NK-92 (cell line): ENCODE results near the gene UBE3C.

Source experiments
- DNase-seq: peaks from one replicate; lab custom pipeline; 2025; ENCODE audit not compliant: unreplicated experiment; lab: John Stamatoyannopoulos, UW

Gene UBE3C

DNA sequence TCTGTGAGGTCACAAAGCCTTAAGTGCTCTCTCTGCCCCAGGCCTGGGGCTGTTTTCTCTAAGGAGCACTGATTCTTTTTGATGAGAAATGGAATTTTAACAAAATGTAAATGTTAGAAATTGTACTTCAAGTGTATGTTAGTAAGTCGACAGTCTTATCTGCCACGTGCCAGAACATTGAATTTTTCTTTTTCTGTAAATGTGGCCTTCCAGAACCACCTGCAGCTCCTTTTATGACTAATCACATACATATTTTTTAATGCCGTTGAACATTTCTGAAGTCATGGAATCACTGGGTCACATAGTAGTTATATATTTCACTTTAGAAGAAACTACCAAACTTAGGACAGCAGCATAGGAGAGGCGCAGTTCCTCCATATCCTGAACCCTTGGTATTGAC is 38.0 kb downstream of the UBE3C start:
- DNase-seq: no peak

DNA sequence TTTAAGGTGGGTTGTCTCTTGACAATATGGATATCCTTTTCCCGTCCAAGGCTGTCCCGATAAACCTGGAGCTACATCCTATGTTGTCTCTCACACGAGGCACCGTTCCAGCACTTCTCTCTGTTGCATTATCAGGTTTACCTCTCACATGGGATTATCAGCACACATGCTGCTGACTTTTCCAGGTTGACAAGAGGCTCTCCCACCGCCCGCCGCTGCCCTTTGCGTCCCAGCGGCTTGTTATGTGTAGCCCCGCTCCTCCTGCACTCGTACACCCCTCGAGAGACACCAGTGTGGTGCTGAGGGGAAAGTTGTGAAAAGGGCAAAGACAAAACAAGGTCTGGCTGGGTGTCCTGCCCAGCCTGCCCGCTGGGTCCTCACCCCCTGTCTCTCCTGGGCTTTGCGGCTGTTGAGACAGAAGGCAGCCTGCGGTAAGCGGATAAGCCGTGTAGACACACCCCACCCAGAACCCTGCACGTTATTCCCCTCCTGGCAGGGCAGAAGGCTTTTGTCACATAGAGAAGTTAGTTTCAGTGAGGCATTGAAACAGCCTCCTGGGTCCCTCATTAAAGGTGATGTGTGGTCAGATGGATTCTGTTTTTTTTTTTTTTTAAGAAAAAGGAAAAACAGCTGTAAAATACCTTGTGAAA is 38.7 kb downstream of the UBE3C start:
- no peak for DNase-seq

DNA sequence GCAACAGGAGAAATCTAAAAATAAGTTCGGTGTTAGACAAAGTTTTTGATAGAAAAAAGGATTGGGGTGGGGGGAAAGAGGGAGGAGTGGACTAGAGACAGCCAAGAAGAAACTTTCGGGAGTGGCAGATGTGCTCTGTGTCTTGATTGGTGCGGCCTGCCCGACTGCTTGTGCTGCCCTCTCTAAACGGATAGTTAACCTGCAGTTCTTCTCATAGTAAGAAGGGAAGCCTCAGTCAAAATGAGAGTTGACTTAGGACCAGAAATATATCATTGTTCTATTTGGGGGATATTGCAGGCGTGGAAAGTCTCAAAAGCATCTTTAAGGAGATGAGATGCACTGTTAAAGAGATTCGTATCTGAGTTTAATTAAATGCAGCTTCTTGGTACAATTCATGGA is 39.3 kb downstream of the UBE3C start:
- DNase-seq: no peak

DNA sequence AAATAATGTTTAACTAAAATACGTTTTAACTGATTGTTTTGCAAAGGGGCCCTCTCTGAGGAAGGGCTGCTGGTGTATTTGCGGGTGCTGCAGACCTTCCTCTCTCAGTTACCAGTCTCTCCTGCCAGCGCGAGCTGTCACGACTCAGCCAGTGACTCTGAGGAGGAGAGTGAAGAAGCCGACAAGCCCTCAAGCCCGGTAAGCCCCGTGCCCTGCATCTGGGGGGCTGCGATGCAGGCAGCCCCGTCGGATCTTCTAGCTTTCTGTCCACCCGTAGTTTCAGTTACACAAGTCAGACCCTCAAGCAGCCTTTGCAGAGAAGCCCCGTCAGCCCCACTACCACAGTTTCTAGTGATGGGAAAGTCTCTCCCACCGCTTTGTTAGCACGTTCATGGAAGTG is 45.1 kb downstream of the UBE3C start:
- no peak for DNase-seq

DNA sequence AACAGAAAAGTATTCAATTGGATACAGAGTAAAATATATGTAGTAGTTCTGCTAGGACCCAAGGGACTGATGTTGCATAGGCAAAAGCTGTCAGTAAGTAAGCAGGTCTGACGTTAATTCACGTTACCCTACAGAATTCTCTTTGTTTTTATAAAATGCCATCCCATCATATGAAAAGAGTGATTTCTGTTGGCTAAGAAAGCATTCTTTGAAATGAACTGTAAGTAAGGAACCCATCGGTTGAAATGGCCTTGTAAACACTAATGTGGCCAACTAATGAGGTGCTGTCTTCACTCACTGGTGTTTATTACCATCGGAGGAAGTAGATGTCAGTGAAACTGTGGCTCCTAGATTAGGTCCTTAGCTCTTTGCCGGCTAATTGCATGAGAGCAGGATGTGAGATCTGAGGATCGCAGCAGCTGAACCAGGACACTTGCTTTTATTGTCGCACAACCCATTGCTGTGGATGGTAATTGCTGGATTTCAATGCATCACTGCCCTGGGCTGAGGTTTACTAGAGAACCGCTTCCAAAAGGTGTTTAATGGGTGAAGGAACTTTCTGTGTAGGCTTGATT is 49.5 kb downstream of the UBE3C start:
- no peak for DNase-seq

DNA sequence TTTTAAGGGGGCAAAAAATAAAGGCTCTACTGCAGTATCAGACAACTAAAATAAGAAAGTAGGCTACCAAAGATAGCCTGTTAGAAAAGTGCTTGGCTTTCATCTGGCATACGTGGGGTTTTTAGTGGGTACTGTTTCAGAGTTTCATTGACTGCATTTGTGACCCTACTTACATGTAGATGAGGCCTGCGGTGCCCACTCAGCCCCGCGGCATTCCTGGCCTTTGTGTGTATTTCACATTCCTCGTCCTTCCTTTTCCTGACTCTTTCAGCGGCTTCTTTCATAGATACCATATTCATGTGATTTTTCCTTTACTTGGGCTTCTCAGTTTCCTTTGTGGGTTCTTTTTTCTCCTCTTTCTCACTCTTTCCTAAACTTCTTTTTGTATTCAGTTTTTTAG is 50.7 kb downstream of the UBE3C start:
- no peak for DNase-seq

DNA sequence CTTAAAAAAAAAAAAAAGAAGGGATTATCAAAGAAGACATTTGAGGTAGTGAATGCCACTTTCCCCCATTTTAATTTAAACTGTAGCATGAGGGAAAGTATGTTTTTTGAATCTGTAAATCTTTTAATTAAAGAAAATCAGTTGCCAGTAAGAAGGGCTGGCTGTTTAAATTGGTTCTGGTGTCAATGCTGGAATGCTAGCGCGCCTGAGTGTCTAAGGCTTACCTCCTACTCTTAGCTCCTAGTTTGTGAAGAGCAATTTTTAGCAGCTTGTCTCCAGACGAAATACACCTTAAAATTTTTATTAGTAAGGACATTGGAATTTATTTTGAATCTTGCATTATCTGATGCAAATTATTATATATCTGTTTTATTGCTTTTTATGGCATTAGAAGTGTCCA is 54.1 kb downstream of the UBE3C start:
- DNase-seq: no peak

DNA sequence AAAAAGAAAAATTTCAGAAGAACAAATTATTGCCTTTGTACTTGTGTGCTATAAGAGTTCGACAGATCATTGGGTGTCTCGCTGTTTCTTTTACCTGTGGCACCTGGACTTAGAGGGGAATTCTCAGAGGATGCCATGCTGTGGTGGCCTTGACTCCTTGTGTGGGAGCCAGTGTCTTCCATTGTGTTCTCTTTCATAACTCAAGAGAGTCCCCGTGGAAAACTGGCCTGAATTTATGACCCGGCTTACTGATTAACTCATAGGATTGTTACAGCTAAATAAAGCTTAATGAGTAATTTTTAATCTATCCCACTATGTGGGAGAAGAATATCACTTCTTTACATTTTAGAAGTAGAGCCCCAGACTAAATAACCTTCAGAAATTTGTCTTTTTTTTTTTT is 54.5 kb downstream of the UBE3C start:
- DNase-seq: no peak

DNA sequence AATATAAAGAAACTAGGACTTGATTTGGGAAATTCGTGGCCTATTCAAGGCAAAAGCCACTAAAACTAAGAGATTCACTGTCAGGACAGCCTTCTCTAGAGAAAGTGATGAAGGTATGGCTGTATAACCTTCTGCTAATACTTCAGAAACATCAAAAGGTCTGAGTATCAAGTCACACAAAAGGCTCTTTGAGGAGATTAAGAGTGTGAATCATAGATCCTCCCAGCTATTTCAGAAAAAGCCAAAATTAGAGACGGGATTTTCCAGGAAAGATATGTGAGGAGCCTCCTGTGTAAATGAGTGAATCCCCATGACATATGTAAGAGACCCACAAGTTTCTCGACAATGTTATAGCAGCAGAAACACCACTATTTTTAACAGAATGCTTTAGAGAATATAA is 56.2 kb downstream of the UBE3C start:
- DNase-seq: no peak

DNA sequence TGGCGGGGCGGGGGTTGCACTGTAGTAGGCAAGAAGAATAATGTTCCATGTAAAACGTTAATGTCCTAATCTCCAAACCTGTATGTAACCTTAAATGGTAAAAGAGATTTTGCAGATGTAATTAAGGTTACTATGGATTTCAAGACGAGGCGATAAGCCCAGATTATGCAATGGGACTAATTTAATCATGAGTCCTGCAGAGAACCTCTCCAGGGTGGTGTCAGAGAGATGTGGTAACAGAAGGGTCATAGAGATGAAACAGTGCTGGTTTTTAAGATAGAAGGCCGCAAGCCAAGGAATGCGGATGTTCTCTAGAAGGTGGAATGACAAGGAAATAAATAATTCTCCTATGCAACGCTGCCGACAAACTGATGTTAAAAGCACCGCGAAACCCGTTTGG is 57.1 kb downstream of the UBE3C start:
- no peak for DNase-seq

DNA sequence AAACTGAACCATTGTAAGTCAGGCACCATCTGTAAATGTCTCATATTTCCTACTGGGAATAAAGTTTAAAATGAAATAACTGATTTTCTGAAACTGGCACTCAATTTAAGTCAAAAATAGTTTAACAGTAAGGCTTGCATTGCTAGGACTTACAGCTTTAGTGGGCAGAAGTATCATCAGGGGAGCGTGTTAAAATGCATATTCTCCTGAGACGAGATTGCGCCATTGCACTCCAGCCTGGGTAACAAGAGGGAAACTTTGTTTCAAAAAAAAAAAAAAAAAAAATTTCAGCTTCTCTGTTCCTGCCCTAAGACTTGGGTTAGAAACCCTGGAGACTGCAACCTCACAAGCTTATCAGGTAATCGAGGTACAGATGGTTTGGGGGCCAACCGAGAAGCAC is 65.4 kb downstream of the UBE3C start:
- no peak for DNase-seq

DNA sequence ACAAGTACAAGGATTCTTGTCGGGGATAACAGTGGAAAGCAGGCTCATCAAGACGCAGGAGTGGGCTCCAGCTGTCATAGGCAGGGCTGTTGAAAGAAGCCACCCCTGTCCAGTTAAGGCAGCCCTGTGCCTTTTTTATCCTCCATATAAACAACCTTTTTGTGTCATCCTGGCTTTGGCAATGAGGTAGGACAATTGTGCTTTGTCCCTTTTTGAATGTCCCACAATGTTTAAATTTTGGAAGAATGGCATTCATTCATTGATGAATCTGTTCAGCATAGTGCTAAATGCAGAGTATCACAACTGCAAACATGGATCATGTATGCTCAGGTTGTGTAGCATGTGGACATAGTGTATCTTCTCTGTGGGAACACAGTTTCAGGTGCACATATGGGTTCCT is 66.7 kb downstream of the UBE3C start:
- no peak for DNase-seq

DNA sequence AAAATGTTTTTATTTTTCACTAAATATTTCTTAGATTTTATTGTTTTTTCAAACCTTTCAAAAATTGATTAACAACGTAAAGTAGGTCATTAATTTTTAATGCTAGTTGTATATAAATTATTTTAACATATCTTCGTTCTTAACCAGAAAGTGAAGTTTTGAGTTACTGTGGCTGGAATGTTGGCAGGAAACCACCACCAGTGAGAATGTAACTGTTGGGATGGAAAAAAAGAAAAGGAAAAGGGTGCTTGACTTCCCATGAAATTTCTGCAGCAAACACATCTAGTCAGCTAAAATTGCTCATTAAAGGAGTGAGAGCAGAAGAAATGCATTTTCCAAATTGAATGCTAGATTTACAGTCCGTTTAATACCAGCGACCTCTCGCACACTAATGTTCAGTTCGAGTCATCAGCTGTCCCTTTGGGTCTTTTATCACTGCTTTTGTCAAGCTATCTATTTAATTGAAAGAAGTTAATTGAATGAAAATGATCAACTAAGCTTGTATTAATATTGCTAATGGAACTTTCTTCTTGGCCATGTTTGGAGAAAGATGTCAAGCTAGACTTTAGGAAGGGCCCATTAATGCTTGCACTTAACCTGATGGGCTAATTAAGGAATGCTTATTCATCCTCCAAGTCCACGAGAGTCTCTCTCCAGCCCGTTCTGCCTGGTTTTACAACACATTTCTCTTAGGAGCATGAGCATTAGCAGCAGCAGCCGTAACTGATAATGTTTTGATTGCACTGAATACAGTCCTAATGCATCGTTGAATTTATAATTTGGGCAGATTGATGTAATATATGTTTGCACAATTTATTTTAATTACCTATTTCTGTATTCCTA is 70.1 kb downstream of the UBE3C start:
- no peak for DNase-seq

DNA sequence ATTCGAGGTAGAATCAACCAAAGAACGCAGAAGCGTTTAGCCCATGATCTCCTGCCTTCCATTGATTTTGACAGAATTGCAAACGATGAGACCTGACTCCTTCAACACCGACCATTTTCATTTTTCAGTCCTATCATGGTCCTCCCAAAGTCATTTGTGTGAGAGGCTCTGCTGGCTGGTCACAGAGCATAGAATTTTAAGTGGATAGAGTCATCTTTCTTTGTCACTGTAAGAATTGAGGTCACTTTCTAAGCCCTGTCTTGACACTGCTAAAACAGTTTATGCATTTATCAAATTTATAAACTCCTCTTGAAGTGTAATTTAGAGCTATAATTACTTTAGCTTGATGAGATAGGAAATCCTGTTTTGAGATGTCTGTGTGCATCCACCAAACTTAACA is 72.0 kb downstream of the UBE3C start:
- DNase-seq: no peak

DNA sequence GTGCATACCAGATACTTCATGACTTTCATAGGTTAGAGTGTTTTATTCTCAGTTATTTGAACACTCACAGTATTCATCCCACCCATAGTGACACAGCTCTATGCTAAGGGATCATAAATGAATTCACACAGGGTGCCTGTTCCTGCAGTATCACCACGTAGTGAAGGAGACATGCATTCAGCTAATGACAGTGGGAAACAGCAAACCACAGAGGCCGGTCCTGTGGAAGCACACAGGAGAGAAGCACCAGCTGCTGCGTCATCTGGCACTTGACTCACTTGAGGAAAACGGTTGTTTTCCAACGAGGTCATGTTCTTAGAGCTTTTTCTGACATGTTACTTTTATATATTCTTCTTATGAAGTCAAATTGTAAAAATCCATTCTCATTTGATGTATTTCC is 73.0 kb downstream of the UBE3C start:
- no peak for DNase-seq

DNA sequence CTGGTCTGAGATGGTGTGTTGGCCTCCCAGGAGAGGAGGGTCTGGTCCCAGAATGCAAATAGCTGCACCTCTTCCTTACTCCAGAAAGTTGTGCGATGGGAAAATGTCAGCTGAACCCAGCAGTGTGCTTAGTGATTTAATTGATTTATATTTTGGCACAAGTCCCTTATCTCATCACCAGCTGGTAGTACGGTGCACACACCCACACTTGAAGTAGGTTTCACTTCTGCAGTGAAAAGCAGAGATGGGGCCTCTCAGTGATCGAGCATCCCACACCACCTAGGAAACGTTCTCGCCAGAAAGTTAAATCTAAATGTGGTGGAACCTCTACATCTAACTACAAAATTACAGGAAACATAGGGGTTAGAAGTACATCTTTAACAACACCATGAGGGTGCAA is 80.4 kb downstream of the UBE3C start:
- DNase-seq: no peak

DNA sequence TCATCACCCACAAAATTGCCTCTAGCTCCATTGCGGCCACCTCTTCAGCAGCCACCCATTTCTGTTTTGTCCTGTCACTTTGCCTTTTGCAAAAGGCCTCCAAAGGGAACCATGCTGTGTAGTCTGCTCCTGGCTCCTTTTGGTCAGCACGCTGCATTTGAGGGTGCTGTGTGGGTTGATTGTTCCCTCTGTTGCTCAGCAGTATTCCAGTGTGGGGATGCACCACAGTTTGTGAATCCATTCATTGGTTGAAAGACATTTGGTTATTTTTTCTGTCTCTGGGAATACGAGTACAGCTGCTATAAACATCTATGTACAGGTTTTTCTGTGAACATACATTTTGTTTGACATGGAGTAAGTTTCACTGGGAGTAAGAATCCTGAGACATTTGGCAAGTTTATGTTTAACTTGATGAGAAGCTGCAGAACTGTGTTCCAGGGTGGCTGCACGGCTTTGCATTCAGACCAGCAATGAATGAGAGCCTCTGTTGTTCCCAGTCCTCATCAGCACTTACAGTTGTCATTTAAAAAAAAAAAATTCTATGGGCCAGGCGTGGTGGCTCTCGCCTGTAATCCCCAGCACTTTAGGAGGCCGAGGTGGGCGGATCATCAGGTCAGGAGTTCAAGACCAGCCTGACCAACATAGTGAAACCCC is 82.3 kb downstream of the UBE3C start:
- no peak for DNase-seq

DNA sequence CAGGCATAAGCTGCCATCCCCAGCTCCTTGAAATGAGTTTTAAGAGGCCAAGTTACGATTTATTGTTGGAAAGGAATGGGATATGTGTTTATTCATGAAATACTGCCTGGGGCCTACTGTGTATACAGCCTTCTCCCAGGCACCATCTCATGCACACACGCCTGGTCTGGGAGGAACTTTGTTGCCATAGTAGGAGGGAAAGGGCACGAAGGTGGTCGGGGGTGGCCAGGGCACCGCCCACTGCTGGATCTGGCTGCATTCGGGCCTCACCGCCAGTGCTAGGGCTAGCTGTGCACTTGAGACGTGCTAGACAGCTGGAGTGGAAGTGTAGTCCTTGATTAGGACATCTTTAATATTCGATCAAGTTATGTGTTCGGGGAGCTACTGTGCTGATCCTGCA is 84.0 kb downstream of the UBE3C start:
- no peak for DNase-seq

DNA sequence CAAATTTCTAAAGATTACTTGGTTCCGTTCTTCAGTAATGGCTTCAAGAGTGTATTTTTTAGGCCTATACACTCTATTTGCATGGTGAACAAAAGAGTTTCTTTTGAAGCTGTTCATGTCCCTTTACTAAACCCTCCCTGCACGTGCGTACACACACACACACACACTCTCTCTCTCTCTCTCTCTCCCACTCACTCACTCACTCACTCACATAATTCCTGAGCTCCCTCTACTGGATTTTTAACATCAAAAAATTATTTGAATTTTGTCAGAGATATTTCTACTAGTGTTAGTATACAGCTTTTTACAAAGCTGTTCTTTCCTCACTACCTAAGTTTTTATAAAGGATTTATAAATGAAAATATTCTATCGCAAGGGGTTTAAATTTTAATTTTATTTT is 85.9 kb downstream of the UBE3C start:
- no peak for DNase-seq

DNA sequence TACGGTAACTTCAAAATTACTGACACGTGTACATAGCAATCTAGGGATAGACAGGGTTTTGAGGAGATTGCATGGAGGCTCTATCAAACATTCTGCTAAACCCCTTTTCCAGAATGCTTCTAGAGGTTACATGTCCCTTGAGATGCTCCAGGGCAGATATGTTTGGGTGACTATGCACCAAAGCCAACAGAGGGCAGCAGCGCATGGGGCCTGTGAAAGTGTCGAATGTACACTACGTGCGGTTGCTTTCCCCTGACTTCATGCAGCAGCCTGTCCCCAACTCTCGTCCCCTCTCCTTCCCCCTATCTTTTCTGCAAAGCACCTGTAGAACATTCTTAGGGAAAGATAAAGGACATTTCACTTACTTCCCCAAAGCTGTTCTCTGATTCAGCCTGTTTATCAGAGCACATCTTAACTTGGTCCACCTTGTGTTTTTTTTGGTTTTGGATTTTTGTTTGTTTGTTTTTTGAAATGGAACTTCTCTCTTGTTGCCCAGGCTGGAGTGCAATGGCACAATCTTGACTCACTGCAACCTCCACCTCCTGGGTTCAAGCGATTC is 90.2 kb downstream of the UBE3C start:
- no peak for DNase-seq

DNA sequence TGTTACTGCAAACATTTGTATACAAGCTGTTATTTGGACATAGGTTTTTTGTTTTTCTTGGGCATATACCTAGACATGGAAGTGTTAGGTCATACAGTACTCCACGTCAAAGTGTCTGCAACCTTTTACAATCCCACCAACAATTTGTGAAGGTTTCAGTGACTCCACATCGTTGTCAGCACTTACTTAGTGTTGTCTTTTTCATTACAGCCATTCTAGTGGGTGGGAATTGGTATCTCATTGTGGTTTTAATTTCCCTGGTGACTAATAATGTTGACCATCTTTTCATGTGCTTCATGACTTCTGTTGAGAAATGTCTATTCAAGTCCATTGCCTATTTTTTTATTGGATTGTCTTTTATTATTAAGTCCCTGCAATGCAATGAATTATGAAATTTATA is 95.0 kb downstream of the UBE3C start:
- DNase-seq: no peak

DNA sequence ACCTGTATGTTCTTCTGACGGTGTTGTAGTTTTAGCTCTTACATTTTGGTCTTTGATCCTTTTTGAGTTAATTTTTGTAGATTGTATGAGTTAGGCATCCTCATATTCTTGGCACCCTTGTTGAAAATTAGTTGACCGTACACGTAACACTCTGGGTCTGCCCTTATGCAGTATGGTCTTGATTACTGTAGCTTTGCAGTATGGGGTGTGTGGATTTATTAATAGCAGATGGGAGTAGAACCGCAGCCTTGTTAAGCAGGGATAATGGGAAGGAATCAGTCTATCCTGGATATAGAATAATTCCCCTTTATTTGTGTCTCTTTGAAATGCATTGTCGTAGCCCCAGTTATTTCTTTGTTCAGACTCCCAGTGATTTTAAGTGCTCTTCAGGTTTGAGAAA is 95.5 kb downstream of the UBE3C start:
- DNase-seq: no peak
